GM21528 (cell line): ENCODE data around the gene SWI5.
"Not testable (repeated sequence)": the region's sequence is repeated elsewhere in the genome, so short reads cannot be mapped to it uniquely, and the experiment has no call there.

Experiments
- ATAC-seq: cut with Tn5 transposase; IDR thresholded peaks from one replicate; pipeline ENCODE4 v1.9.1; 2021; ENCODE audit warnings: mild to moderate bottlenecking, moderate library complexity; ENCODE audit not compliant: unreplicated experiment, low FRiP score

The SWI5 gene

DNA sequence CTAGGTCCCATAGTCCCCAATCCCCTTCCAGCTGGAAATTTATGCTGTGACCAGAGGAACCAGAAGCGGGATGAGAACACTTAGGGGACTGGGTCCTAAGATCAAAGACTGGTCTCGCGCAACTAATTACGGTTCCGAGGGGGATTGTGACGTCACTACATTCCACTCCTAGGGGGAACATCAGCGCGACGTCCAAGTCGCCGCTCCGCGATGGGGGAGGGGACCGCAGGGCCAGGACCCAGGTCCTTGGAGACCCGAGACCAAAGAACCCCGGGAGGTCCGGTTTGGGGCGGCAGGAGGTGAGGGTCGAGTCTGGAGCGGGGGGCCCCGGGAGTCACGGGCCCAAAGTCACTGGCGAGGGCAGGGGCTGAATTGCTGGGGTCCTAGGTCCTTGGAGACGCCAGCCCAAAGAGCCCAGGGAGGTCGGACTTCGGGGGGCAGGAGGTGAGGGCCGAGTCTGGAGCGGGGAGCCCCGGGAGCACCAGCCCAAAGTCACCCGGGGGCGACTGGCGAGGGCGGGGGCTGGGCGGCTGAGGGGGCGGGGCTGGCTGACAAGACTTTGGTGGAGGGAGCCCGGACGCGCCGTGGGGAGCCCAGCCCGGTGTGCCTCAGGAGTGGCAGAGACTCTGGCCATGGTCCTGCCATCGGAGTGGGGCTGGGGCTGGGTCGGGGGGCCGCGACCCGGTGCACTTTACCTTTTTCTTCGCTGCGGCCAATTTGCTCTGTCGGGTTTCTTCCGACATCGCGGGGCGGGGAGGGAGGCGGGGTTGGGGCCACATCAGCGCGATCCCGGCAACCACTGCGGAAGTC is 673 bp upstream of the SWI5 start, which contains the start of gene GOLGA2:
Gene GOLGA2, minus strand, starts transcription at position 810 of the 810 bp plus-strand sequence. Its CDS starts 31 bp downstream, at position 779.
- peak; percentile 61 for ATAC-seq

DNA sequence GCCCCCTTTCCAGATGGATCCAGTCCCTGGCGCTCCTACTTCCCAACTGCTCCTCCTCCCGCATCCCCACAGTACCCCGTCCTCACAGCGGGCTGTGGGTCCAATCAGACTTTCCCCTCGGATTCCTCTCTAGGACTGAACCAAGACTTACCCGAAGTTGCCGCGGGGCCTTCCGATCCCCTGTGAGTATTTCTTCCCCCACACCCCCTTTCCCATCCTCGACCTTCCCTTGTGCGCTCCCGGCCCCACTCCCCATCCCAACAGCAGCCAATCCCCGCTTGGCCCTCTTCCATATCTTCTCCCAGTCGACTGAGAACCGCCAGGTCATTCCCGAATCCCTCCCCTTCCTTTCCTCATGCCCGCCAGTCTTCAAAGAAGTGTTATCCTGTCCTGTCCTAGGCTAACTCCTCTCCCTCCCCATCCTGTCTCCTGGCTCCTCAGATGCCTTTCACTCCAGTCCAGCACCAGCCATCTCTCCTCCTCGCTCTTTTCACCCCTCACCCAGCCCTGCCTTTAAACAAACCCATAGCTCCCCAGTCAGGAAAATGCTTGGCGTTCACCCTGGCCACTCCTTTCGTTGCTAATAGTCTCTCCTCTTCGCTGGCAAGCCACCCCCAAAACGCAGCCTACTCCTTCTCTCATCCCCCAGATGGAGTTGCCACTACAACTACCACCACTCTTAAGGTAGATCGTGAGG is 646 bp downstream of the SWI5 start:
- ATAC-seq, result no peak

DNA sequence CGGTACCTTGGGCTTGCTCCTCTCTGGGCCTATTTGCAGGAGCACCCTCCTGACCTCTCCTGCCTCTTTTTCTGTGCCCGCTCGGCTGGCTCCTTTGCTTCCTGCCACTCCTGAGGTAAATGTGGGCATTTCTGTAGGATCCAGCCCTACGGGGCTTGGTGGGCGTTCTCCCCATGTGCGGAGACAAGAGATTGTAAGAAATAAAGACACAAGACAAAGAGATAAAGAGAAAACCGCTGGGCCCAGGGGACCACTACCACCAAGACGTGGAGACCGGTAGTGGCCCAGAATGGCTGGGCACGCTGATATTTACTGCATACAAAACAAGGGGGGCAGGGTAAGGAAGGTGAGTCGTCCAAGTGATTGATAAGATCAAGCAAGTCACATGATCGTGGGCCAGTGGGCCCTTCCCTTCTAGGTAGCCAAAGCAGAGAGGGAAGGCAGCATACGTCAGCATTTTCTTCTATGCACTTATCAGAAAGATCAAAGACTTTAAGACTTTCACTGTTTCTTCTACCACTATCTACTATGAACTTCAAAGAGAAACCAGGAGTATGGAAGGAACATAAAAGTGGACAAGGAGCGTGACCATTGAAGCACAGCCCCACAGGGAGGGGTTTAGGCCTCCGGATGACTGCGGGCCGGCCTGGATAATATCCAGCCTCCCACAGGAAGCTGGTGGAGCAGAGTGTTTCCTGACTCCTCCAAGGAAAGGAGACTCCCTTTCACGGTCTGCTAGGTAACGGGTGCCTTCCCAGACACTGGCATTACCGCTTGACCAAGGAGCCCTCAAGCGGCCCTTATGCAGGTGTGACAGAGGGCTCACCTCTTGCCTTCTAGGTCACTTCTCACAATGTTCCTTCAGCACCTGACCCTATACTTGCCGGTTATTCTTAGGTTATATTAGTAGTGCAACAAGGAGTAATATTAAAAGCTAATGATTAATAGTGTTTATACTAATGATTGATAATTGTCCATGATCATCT is 3.3 kb downstream of the SWI5 start:
- not testable (repeated sequence) for ATAC-seq

DNA sequence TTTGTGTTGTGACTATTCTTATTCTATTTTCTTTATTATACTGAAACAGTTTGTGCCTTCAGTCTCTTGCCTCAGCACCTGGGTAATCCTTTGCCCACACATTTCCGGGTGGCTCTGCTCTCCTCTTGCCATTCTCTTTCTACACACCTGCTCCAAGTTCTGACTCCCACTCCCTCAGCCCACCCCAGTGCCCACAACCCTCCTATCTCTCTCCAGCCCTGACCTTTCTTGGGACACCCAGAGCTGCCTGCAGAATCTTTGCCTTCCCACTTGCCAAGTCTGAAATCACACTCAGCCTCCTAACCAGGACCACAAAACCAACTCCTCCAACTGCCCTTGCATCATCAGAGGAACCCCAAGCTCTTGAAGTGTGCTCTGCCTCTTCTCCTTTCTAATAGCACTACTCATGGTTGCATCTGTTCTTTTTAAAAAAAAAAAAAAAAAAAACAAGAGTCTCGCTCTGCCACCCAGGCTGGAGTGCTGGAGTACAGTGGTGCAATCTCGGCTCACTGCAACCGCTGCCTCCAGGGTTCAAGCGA is 4.1 kb downstream of the SWI5 start:
- ATAC-seq, result no peak

DNA sequence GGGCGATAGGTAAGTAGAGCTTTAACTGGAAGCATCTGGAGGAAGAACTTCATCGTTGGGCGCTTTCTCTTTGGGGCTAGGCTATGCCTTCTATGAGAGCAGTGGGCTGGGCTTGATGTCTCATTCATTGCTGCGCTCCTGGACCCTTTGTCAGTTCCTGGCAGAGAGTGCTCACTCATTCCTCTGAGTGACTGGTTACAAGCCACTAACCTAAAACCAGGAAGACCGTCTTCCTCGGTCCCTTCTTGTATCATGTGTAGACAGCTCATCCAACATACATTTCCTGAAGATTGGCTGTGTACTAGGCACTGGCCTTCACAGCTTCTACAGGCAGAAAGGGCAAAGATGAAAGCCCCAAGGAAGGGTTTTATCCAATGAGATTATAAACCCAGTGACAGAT is 6.4 kb downstream of the SWI5 start:
- no peak for ATAC-seq

DNA sequence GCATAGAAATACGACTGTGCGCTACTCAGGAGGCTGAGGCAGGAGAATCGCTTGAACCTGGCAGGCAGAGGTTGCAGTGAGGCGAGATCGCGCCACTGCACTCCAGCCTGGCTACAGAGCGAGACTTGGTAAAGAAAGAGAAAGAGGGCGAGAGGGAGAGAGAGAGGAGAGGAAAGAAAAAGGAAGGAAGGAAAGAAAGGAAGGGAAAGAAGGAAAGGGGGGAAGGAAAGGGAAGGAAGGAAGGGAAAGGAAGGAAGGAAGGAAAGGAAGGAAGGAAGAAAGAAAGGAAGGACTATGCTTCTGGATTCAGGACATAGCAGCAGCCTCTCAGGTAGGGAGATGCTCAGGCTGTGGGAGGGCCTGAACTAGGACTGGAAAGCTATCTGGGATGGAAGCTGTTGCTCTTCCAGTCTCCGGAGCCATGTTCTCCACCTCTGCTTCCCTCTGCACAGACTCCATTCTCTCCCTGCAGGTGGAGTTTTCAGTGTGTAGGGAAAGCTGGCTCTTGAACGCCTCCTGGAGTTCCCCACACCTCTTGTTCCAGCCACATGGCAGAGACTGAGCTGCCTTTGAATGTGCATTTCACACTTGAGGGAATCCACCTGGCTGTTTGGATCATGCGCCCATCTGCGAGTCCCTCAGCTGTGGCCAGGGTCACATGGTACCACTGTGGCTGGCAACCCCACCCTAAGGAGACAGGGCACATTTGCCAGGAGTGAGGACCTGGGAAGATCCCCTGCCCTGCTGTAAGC is 9.1 kb downstream of the SWI5 start:
- ATAC-seq, result no peak

DNA sequence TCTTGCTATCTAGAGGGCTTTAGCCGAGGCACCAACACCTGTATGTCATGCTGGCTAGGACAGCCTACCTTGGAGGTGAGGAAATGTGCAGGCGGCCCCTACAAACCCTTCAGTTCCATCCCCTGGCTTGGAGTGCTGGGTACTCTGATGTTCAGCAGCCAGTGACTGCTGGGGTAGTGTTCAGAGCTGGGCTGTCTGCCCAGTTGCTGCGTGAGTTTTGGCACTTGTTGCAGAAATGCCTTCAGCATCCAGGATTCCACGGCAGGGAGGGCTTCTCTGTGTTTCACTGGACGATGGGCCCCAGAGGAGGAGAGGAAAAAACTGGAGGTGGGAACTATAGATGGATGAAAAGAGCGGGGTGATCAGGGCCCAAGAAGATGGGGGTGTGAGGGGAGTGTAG is 10.4 kb downstream of the SWI5 start:
- no peak for ATAC-seq

DNA sequence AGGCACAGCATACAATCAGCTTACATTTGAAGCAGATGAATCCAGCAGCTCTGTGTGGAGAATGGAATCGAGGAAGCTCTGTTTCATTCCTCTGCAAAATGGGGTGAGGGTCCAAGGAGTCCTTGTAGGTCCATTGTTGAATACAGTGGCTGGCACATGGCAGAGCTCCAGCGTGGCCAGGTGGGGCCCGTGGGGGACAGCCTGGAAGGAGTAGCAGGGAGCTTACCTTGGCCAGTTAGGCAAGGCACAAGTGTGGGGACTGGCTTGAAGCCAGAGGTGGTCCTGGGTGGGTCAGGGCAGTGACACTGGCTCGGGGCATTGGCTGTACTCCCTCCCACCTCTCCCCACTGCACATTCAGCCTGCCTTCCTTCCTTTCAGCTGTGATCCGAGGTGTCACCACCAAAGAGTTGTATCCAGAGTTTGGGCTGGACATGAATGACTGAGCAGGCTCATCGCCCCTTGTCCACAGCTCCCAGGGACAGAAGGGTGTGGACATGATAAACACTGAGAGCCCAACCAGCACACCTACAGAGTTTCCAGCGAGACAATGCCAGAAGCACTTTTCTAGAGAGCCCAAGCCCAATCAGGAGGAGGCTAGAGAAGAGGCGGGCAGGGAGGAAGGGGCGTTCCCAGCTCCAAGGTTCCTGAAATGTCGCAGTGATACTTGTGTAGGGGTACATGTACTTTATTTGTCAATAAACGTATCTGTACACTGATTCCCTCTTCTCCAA is 12.4 kb downstream of the SWI5 start:
- ATAC-seq, result no peak

DNA sequence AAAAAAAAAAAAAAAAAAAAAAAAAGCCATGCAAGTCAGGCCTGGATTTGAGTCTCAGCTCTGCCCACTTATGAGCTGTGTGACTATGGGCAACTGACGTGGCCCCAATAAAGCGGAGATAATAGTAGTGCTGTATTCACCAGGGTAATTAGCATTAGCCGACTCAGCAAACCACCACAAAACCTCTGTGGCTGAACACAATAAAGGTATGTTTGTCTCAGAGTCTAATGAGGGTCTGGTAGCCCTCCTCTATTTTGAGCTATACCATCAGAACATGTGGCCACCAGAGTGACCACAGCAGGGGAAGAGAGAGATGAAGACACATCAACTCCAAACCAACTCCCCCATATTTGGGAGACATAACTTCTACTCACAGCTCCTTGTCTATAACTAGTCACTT is 15.9 kb downstream of the SWI5 start:
- no peak for ATAC-seq

DNA sequence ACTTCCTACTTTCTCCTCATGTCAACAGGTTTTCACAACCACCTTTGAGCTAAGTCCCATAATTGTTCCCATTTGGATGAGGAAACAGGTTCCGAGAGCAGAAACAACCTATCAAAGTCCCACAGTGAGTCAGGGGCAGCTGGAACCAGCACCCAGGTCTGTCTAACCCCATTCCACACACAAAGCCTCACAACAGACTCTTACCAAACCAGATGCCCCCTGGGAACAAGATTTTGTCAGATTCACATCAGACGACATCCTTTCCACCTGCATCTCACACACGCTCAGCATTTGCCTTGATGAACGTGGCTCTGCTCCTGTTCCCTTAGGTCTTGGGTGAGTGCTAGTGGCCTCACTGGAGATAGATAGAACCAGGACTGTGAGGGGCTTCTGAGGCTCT is 17.0 kb downstream of the SWI5 start:
- ATAC-seq, result no peak

DNA sequence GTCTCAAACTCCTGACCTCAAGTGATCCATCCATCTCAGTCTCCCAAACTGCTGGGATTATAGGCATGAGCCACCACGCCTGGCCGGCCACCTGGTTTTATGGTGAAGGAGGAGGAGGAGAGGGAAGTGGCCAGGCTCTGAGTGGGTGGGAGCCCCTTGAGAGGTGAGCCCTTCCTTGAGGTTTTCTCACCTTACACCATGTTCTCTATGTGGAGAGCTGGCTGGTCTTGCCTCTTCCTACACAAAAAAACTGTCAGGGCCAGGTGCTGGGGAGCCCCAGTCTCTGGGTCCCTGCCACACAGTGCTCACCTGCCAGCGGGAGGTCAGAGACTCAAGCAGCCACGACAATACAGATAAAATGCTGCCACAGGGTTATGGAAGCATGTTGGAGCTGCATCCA is 18.1 kb downstream of the SWI5 start:
- no peak for ATAC-seq

DNA sequence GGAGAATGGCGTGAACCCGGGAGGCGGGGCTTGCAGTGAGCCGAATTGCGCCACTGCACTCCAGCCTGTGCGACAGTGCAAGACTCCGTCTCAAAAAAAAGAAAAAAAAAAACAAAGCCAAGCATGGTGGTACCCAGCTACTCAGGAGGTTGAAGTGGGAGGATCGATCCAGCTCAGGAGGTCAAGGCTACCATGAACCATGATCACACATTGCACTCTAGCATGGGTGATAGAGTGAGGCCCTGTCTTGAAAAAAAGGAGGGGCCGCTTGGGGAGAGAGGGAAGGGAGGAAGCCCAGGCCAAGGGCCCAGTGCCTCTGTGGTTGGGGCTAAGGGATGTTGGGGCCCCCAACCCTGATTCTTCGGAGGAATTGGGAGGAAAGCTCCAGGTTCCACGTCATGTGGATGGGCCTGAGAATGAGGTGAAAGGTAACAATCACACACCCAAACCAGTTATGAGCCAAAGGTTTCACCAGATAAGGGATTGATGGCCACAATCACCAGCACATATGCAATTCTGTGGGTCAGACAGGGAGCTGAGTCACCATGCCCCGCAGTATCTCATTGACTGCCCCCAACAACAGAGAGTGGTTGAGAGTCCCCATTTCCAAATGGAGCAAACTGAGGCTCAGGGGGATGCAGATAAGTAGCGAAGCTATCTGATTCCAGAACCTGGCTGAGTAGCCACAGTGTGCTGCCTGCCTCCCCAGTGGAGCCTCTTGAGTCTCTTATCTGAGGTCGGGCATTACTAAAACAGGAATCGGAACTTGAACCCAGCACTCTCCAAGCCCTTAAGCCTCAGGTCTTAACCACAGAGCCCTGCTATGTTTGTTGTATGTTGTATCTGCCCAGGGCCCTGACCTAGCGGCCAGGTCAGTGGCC is 20.5 kb downstream of the SWI5 start:
- no peak for ATAC-seq

DNA sequence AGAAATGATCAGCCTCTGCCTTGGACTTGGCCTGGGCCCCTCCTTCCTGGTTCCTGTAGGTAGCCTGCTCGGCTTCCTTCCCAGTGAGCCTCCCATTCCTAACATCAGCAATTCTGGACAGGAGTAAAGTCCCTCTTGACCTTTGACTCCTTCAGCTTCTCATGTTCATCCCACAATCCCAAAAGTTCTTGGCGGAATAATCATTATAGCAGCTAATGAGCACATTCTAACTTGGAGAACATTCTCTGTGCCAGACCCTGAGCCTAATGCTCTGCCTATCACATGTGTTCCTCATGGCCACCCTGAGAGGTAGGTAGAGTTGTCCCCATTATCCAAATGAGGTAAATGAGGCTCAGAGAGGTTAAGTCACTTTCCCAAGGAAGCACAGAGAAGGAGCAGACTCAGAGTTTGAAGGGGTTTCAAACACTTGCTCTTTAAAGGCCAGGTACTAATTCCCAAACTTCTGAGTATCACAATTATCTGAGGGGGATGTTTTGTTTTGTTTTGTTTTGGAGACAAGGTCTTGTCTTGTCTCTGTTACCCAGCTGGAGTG is 21.2 kb downstream of the SWI5 start:
- no peak for ATAC-seq

DNA sequence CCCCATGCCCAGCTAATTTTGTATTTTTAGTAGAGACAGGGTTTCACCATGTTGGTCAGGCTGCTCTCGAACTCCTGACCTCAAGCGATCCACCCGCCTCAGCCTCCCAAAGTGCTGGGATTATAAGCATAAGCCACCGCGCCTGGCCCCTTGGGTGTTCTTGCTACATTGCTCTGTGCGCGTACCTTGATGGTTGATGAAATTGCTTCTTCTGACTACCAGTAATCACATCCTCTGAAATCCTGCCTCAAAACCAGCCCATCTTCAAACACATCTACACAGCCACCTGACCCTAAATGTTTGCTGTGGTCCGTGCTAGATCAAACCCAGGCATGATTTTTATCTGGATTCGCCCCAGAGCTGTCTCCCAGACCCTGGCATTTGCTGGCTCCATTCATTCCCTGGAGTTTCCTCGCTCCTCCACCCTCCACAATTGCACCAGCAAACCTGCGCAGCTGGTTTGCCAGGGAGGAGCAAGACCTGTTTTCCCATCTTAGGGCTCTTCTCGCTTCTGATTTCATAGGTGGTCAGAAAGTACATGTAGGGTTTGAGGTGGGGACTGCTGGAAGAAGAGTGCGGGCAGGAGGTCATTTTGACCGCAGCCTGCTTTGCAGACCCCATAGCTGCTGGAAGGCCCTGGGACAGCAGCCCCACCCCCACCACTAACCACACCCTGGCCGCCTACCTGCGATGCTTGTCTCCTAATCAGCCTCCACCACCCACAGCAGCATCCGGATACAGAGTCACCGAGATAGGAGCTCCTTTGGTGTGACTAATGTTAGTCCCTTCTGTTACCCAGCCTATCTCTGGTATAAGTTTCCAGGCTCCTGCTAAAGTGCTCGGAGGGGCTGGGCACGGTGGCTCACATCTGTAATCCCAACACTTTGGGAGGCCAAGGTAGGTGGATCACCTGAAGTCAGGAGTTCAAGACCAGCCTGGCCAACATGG is 22.7 kb downstream of the SWI5 start:
- ATAC-seq, result no peak

DNA sequence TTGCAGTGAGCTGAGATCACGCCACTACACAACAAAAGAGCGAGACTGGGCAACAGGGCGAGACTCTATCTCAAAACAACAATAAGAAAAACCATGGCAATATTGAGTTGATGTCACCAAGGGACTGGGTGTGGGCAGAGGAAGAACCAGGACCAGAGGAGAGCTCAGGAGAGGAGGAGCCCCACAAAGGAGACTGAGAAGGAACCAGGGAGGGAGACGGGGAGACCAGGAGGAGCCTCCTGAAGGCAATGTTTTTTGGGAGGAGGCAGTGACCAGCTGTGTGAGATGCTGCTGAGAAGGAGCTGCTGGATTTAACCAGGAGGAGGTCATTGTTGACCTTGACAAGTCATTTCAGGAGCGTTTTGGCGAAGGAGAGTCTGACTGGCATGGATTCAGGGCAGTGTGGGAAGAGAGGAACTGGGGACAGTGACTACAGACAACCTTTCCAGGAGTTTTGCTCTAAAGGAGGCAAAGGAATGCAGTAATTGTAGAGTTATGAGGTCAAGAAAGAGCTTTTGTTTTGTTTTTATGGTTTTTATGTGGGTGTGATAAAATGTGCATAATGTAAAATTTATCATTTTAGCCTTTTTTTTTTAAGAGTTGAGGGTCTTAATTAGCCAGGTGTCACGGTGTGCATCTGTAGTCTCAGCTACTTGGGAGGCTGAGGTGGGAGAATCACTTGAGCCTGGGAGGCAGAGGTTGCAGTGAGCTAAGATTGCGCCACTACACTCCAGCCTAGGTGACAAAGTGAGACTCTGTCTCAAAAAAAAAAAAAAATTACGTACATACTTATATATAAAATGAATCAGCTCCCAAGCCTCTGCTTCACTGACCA is 28.3 kb downstream of the SWI5 start:
- no peak for ATAC-seq

DNA sequence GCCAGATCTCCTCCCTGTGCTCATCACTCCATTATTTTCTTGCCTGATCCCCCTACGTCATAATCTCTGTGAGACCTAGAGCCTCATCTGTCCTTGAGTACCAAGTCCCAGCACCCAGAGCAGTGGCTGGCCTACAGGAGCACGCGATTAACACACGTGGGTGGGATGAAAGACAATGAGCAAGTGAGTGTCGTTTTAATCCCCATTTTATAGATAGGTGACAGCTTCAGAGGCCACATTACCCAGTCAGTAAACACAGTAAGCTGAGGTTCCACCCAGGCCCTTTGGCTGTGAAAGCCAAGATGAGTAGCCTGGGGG is 28.9 kb downstream of the SWI5 start:
- ATAC-seq, result no peak
